GM19328 (cell line): ENCODE measurements around the gene HMG20A.
A peak's percentile ranks its signal among the peaks of the same experiment; 100 is the strongest.
"Not testable (repeated sequence)": the region's sequence is repeated elsewhere in the genome, so short reads cannot be mapped to it uniquely, and the experiment has no call there.

Experiments used
- ATAC-seq: cut with Tn5 transposase; IDR thresholded peaks from one replicate; pipeline ENCODE4 v1.9.1; 2021; ENCODE audit warnings: mild to moderate bottlenecking, moderate library complexity; ENCODE audit not compliant: unreplicated experiment

HMG20A gene

GRCh38 chr15:77406846-77407245, 13.8 kb upstream of the HMG20A start:
- no peak for ATAC-seq

- no peak for ATAC-seq
Observed at GRCh38 chr15:77409259-77410156, 11.2 kb upstream of the HMG20A start.

- ATAC-seq: not testable (repeated sequence)
Observed at GRCh38 chr15:77410157-77410500, 10.6 kb upstream of the HMG20A start.

DNA sequence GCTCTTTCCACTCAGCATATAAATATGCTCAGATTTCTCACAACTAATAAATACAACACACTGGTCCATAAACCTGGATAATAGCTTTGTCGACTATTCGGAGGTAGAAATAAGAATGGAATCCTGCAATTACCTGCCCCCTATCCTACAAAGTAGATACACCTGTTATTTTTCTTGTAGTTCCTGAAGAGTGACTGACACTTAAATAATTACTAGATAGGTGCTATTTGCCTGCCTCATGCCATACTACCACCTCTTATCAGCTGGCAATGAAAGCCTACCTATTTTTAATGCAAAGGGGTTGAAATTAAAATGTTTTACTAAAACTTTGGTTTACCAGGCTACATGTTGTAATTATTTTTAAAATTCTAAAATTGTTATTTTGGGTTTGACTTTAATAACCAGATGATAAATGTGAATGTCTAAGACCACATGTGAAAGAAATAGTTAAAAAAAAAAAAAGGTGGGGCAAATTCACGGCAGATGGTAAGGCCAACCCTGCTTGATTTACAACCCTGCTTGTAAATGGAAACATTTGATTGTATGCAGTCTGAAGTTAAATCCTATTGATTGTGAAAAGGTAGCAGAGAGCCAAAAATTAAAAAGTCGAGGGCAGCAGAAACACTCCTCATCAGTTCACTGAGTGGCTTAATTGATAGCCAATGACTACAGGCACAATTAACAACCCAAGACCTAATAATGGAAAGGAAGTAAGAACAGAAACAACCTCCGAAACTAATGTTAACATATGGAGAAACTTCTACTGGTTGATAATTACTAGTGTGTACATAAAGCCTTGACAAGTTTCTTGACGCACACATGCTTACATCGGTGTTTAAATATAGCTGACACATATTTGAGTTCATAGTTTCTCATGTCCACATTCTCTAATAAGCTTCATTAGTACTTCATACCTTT, 9.7 kb upstream of the HMG20A start:
- ATAC-seq: no peak

GRCh38 chr15:77411619-77411976, 9.1 kb upstream of the HMG20A start:
- ATAC-seq: no peak

DNA sequence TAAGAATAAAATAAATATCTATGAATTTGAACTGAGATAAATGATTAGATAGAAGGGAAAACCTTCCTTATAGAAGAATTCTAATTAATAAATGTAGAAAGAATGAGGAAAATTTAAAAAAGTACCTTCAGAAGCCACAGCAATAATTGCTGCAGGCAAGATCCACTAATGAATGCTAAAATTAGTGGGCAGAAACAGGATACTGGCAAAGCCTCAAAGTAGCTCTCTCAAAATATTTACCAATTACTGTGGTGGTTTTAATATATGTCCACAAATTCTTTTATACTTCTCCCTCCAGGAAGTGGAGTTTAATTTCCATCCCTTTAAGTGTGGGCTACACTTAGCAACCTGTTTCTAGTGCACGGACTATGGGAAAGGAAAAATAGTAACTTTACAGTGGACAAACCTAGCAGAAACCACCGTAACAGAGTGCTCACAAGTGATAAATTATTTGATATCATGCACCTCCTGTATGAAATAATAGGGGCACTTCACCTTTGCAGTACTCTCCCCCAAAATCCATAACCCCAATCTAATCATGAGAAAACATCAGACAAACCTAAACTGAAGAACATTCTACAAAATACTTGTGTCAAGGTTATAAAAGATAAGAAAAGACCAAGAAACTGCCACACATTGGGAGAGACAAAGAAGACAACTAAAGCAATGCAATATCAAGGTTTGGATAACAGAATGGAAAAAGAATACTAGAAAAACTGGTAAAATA, 7.6 kb upstream of the HMG20A start:
- ATAC-seq: no peak

DNA sequence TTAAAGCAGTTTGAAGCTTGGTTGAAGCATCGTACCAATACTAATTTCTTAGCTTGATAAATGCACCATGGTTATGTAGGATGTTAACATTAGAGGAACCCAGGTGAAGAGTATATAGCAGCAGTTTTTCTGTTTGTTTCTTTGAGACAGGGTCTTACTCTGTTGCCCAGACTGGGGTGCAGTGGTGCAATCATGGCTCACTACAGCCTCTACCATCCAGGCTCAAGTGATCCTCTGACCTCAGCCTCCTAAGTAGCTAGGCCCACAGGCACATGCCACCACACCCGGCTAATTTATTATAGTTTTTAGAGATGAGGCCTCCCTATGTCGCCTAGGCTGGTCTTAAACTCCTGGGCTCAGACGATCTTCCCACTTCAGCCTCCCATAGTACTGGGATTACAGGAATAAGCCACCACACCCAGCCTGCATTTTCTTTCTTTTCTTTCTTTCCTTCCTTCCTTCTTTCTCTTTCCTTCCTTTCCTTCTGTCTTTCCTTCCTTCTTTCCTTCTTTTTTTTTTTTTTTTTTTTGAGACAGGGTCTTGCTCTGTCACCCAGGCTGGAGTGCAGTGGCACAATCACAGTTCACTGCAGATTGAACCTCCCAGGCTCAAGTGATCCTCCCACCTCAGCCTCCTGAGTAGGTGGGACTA, 6.9 kb upstream of the HMG20A start:
- ATAC-seq: no peak

DNA sequence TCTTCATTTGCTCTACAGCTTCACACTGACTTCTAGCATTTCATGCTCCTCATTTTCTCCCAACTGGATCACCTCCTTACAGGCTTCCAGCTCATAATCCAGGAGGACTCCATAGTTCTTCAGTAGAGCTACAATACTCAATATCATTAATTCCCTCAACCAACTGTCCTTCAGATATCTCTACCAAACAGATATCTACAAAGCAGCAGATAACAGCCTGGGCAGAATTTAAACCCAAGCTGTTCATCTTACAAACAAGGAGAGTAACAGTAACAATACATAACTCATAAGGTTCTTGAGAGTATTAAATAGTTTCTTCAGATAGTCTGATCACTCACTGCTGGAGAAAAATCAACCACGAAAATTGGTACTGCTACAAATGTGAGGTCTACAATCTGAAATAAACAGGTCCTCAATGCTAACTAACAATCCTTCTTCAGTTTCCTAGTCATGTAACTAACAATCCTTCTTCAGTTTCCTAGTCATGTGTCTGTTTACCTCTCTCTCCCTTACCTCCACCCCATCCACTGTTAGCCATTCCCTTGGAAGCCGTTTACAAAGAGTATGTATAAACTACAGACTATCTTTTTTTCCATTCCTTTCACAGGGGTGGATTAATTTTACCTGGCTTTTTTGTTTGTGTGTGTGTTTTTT, 5.8 kb upstream of the HMG20A start:
- no peak for ATAC-seq

DNA sequence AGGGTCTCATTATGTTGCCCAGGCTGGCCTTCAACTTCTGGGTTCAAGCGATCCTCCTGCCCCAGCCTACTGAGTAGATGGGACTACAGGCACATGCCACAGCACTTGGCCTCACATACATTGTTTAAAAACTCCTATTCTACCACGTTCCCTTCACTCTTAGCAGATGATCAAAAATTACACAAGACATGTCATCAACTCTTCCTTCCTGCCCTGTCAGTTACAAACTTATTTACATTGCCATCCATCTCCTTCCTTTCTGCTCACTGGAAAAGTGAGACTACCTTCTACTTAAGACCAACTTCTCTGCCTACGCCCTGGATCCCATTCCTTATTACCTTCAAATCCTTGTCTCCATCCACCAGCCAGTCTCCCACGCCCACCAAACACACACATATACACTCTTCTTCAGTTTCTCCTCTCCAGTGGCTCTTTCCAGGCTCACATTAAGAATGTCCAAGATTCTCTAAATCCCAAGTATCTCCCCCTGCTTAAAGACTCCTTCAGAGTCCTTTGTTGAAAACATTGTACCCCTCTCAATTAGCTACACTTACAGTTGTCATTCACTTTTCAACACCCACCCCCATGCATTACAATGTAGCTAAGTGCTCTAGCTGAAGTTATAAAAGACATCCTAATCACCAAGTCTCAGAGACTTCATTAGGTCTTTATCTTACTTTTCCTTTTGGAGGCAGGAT, 5.1 kb upstream of the HMG20A start:
- ATAC-seq: no peak

GRCh38 chr15:77416148-77416455, 4.6 kb upstream of the HMG20A start:
- ATAC-seq: no peak

DNA sequence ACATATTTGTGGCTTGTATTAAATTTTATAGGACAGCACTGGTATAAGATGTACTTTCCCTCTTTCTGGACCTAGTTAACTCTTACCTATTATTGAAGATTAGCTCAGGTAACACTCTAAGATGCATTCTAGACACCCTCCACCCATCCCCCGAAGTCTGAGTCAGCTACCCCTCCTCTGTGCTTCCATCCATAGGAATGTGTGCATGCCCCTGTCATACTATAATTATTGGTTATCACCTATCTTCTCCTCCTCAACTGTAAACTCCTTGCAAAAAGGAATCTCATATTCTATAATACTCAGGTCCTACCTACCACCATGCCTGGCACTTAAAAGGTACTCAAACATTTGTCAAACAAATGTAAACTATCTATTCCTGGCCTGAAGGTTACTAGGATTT, 3.7 kb upstream of the HMG20A start:
- no peak for ATAC-seq

- no peak for ATAC-seq
Observed at GRCh38 chr15:77417602-77418001, 3.1 kb upstream of the HMG20A start.

- no peak for ATAC-seq
Observed at GRCh38 chr15:77418391-77418965, 2.2 kb upstream of the HMG20A start.

GRCh38 chr15:77418966-77419835, 1.5 kb upstream of the HMG20A start:
- ATAC-seq: peak; percentile 16

- ATAC-seq: peak; percentile 82
Observed at GRCh38 chr15:77419836-77420609, 665 bp upstream of the HMG20A start, which contains the start of gene PEAK1. TSS of gene PEAK1 (minus strand) at chr15:77420104. CDS start at chr15:77181926, 238,178 bp downstream.

- no peak for ATAC-seq
Observed at GRCh38 chr15:77421370-77421700, 647 bp downstream of the HMG20A start.

GRCh38 chr15:77425104-77425503, 4.4 kb downstream of the HMG20A start:
- ATAC-seq: no peak

DNA sequence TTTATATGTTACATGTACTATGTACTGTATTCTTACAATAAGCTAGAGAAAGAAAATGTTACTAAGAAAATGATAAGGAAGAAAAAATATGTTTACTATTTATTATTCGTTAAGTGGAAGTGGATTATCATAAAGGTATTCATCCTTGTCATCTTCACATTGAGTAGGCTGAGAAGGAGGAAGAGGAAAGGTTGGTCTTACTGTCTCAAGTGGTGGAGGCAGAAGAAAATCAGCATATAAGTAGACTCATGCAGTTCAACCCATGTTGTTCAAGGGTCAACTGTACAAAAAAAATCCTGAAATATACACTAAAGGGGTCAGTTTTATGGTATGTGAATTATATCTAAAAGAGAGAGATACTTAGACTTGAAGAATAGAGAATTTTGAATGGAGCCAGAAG, 5.7 kb downstream of the HMG20A start:
- ATAC-seq: no peak
